Subcutaneous adipose tissue (tissue), 4 donors: ENCODE results near the gene ZNF277. TPM values are rescaled to one million over a fixed set of nuclear protein-coding genes. Genes with fewer than 3 reads are reported as not detected.

ENCODE experiments used
- CTCF ChIP-seq: fragments of 450-650 bp; IDR thresholded peaks from one replicate; pipeline ENCODE4 v1.5.1; 2016; ENCODE audit warnings: low read depth, mild to moderate bottlenecking, control low read depth, antibody characterized with exemption, moderate library complexity
- total RNA-seq, 4 donors: library from RNA; depleted of rRNA; stranded (reverse); fragments of >200 nt; gene quantifications; one replicate each; pipeline ENCODE4 v1.1.0, GENCODE V29; 2016

ZNF277 gene
- total RNA-seq, 4 donors from 2014 or later: 36.9 to 46.1 (median 38.4) TPM

- no peak for TF ChIP-seq CTCF
Measured at GRCh38 chr7:112224186-112224585, 17.7 kb downstream of the ZNF277 start.

- no peak for TF ChIP-seq CTCF
Measured at GRCh38 chr7:112225006-112225405, 18.5 kb downstream of the ZNF277 start.

- TF ChIP-seq CTCF: no peak
Measured at GRCh38 chr7:112226701-112227276, 20.3 kb downstream of the ZNF277 start.

GRCh38 chr7:112228632-112229031 lies 22.1 kb downstream of the ZNF277 start:
- no peak for TF ChIP-seq CTCF

GRCh38 chr7:112232212-112232978 lies 25.9 kb downstream of the ZNF277 start:
- TF ChIP-seq CTCF: no peak

- no peak for TF ChIP-seq CTCF
Measured at GRCh38 chr7:112233048-112233697, 26.7 kb downstream of the ZNF277 start.

GRCh38 chr7:112234147-112234546 lies 27.7 kb downstream of the ZNF277 start:
- no peak for TF ChIP-seq CTCF
